Caco-2 (cell line): ENCODE measurements around the gene APOA5. TPM values are rescaled to one million over a fixed set of nuclear protein-coding genes. Genes with fewer than 3 reads are reported as not detected.
A peak's percentile ranks its signal among the peaks of the same experiment; 100 is the strongest.

Source experiments
- BruUV-seq: library from RNA; stranded (reverse); fragments of 400-500 nt; replicated peaks from 2 replicates; lab custom pipeline; 2021; lab: Mats Ljungman, UMichigan
- CTCF ChIA-PET: fragments of 300-600 bp; sonication (Branson Sonifier 250); formaldehyde crosslinking; loops from one replicate; lab custom pipeline; 2022; ENCODE audit warnings: antibody characterized with exemption; lab: Charles Lee
- POLR2A ChIA-PET: fragments of 300-600 bp; sonication (Branson Sonifier 250); formaldehyde crosslinking; loops from one replicate; lab custom pipeline; 2022; ENCODE audit warnings: antibody characterized with exemption; lab: Charles Lee
- DNase-seq, 2 experiments: peaks; one replicate each; pipeline versions ENCODE4 v3.0.0 to v3.0.0-alpha.2; 2020 to 2022
- H3K27me3 ChIP-seq: replicated peaks from 2 replicates; pipeline ENCODE4 v1.6.0; 2011; ENCODE audit warnings: low read length; ENCODE audit not compliant: control insufficient read depth, insufficient read depth
- H3K36me3 ChIP-seq: 2 replicates; pipeline ENCODE4 v1.5.1; 2011; ENCODE audit warnings: low read length; ENCODE audit not compliant: control insufficient read depth, insufficient read depth
- H3K4me1 ChIP-seq: fragments of 250-450 bp; sonication (Bioruptor Pico); 2 replicates; pipeline ENCODE4 v1.5.1; 2020; ENCODE audit warnings: mild to moderate bottlenecking
- H3K4me3 ChIP-seq: 2 replicates; pipeline ENCODE4 v1.5.1; 2011; ENCODE audit warnings: low read depth, mild to moderate bottlenecking, control low read depth, low read length
- H3K9me3 ChIP-seq: fragments of 250-450 bp; sonication (Bioruptor Pico); 2 replicates; pipeline ENCODE4 v1.5.1; 2020; ENCODE audit warnings: mild to moderate bottlenecking, moderate library complexity
- H3K27ac Mint-ChIP-seq: one replicate; pipeline ENCODE4 v1.8.0; 2022; ENCODE audit warnings: mixed read lengths; ENCODE audit not compliant: unreplicated experiment
- H3K27me3 Mint-ChIP-seq: one replicate; pipeline ENCODE4 v1.8.0; 2022; ENCODE audit warnings: mixed read lengths; ENCODE audit not compliant: insufficient read depth, unreplicated experiment
- H3K36me3 Mint-ChIP-seq: one replicate; pipeline ENCODE4 v1.8.0; 2022; ENCODE audit warnings: mild to moderate bottlenecking, mixed read lengths; ENCODE audit not compliant: insufficient read depth, unreplicated experiment
- H3K4me1 Mint-ChIP-seq: one replicate; pipeline ENCODE4 v1.8.0; 2022; ENCODE audit warnings: low read depth, mixed read lengths; ENCODE audit not compliant: unreplicated experiment
- H3K4me3 Mint-ChIP-seq: one replicate; pipeline ENCODE4 v1.8.0; 2022; ENCODE audit warnings: mild to moderate bottlenecking, moderate library complexity, mixed read lengths; ENCODE audit not compliant: unreplicated experiment
- H3K9me3 Mint-ChIP-seq: one replicate; pipeline ENCODE4 v1.8.0; 2022; ENCODE audit warnings: mixed read lengths; ENCODE audit not compliant: unreplicated experiment
- CTCF ChIP-seq, 2 experiments: fragments of 200-600 bp in 1 of 2; IDR thresholded peaks; 1 replicate in 1 of 2; 2 replicates in 1 of 2; pipeline versions ENCODE4 v1.5.1 to v1.8.0; 2011 to 2022; ENCODE audit warnings: antibody characterized with exemption in 1 of 2, control low read depth in 1 of 2, inconsistent platforms in 1 of 2, low read depth in 1 of 2, low read length in 1 of 2, mild to moderate bottlenecking in 1 of 2, moderate library complexity in 1 of 2; ENCODE audit not compliant: insufficient read depth in 1 of 2, severe bottlenecking in 1 of 2, unreplicated experiment in 1 of 2
- intact Hi-C: fragments of 100-400 bp; cut with micrococcal nuclease; formaldehyde crosslinking; loops from one replicate; pipeline ENCODE4 v1.10.0; 2022; ENCODE audit not compliant: unreplicated experiment
- total RNA-seq: library from RNA; stranded (reverse); gene quantifications from 2 replicates; pipeline ENCODE4 v1.2.3, GENCODE V29; 2022

APOA5 gene
- total RNA-seq, 1 experiment from 2014 or later, result 2.5 TPM

- no TSS peak for BruUV-seq
- peaks cover 1% of the 10 kb centered on the region; the same call in 1 of the 2 replicates for H3K36me3 ChIP-seq
- peak; percentile 79 to 84 for DNase-seq
- H3K4me3 ChIP-seq, result no peak overlapping the region
- ChIA-PET CTCF (interaction anchor here (0.6 to 5.5 kb wide), 22 partner anchors 8 to 436 kb away, joined by 3 to 52 read pairs (median 4); partner anchors contain the start of genes APOA1, APOA4 and APOC3), POLR2A (interaction anchor here (1.3 to 2.1 kb wide), 2 partner anchors 38 to 46 kb away, joined by 8 to 11 read pairs; partner anchors contain the start of genes APOA1 and APOC3)
- H3K27ac Mint-ChIP-seq, result peak overlapping the region; percentile 4
- no peaks in the 10 kb centered on the region for H3K27me3 ChIP-seq
- no peaks in the 10 kb centered on the region for H3K27me3 Mint-ChIP-seq
- intact Hi-C loops, result loop anchor here (1.0 kb wide), 2 partner anchors 45 to 315 kb away; no protein-coding TSS in a partner anchor
- H3K4me1 ChIP-seq, result peaks cover 50% of the 10 kb centered on the region
- H3K4me3 Mint-ChIP-seq, result no peak overlapping the region
- H3K9me3 ChIP-seq, result no peaks in the 10 kb centered on the region; the same call in 1 of the 2 replicates
- H3K9me3 Mint-ChIP-seq, result peaks cover 14% of the 10 kb centered on the region
- H3K4me1 Mint-ChIP-seq, result peaks cover 41% of the 10 kb centered on the region
- peak; percentile 86 to 96 for TF ChIP-seq CTCF (IDR thresholded peaks at IDR 0.05; ENCODE audit: insufficient read depth in 1 of 2, low read depth in 1 of 2, low read length in 1 of 2, severe bottlenecking in 1 of 2, unreplicated experiment in 1 of 2)
- peaks cover 19% of the 10 kb centered on the region for H3K36me3 Mint-ChIP-seq
Observed at GRCh38 chr11:116791002-116791812, 472 bp downstream of the APOA5 start.

- no peak for TF ChIP-seq CTCF (IDR thresholded peaks at IDR 0.05; ENCODE audit: insufficient read depth in 1 of 2, low read depth in 1 of 2, low read length in 1 of 2, severe bottlenecking in 1 of 2, unreplicated experiment in 1 of 2)
- no TSS peak for BruUV-seq
- H3K9me3 Mint-ChIP-seq, result peaks cover 14% of the 10 kb centered on the region
- no peaks in the 10 kb centered on the region for H3K27me3 Mint-ChIP-seq
- H3K9me3 ChIP-seq, result no peaks in the 10 kb centered on the region; the same call in 1 of the 2 replicates
- peaks cover 56% of the 10 kb centered on the region for H3K4me1 ChIP-seq
- no peak overlapping the region for H3K4me3 ChIP-seq
- ChIA-PET CTCF (interaction anchor here (0.6 to 5.5 kb wide), 18 partner anchors 7 to 436 kb away, joined by 3 to 52 read pairs (median 4); partner anchors contain the start of genes APOA1 and APOC3), POLR2A (interaction anchor here (1.3 to 2.1 kb wide), 2 partner anchors 39 to 46 kb away, joined by 8 to 11 read pairs; partner anchors contain the start of genes APOA1 and APOC3)
- no peak overlapping the region for H3K4me3 Mint-ChIP-seq
- no peaks in the 10 kb centered on the region for H3K27me3 ChIP-seq
- peak overlapping the region; percentile 4 for H3K27ac Mint-ChIP-seq
- H3K4me1 Mint-ChIP-seq, result peaks cover 42% of the 10 kb centered on the region
- no peak for DNase-seq
- intact Hi-C loops, result loop anchor here (1.0 kb wide), 2 partner anchors 46 to 316 kb away; no protein-coding TSS in a partner anchor
- H3K36me3 Mint-ChIP-seq, result peaks cover 27% of the 10 kb centered on the region
- H3K36me3 ChIP-seq, result peaks cover 4% of the 10 kb centered on the region; the same call in 1 of the 2 replicates
Observed at GRCh38 chr11:116790167-116791001, 1.3 kb downstream of the APOA5 start.
